HCT116 (cell line): ENCODE measurements around the gene RNF13. TPM values are rescaled to one million over a fixed set of nuclear protein-coding genes. Genes with fewer than 3 reads are reported as not detected.

Experiments
- ATAC-seq: fragments of 200-7000 bp; cut with Tn5 transposase; 2 replicates; pipeline ENCODE4 v1.9.1; 2020; ENCODE audit warnings: mild to moderate bottlenecking, moderate library complexity
- BruUV-seq: library from RNA; stranded (reverse); fragments of 400-500 nt; replicated peaks from 2 replicates; lab custom pipeline; 2021; lab: Mats Ljungman, UMichigan
- CTCF ChIA-PET: fragments of 300-600 bp; sonication (Branson Sonifier 250); formaldehyde crosslinking; loops from one replicate; lab custom pipeline; 2021; ENCODE audit warnings: antibody characterized with exemption; lab: Charles Lee
- POLR2A ChIA-PET: fragments of 300-600, 350-600 bp; sonication (Branson Sonifier 250); formaldehyde crosslinking; loops from one replicate; lab custom pipeline; 2021; ENCODE audit warnings: antibody characterized with exemption; lab: Charles Lee
- RAD21 ChIA-PET, 2 experiments: fragments of 300-600 bp; sonication (Branson Sonifier 250); formaldehyde crosslinking; loops; one replicate each; lab custom pipeline; 2023; ENCODE audit warnings: low total read pairs in 2 of 2; ENCODE audit not compliant: uncharacterized antibody in 2 of 2, unreplicated experiment in 2 of 2, low non-redundant PET in 1 of 2; lab: Charles Lee
- DNase-seq: peaks from one replicate; pipeline ENCODE4 v3.0.0-alpha.2; 2010; ENCODE audit warnings: low read depth, low spot score
- H2AFZ ChIP-seq: fragments of 200-600 bp; shearing (Covaris generic), sonication (generic); 2 replicates; pipeline ENCODE4 v1.6.1; 2017; ENCODE audit warnings: low read depth, mixed run types, mixed read lengths, antibody characterized with exemption, low read length; ENCODE audit not compliant: poor library complexity, severe bottlenecking
- H3K27ac ChIP-seq: 2 replicates; pipeline ENCODE4 v1.5.1; 2012; ENCODE audit warnings: low read depth, low read length
- H3K27me3 ChIP-seq: fragments of 200-600 bp; sonication (generic); 2 replicates; pipeline ENCODE4 v1.6.1; 2016; ENCODE audit warnings: mixed run types, low read length, mixed read lengths; ENCODE audit not compliant: insufficient read depth
- H3K36me3 ChIP-seq, 2 experiments: fragments of 200-500 bp in 1 of 2; fragments of 200-600 bp in 1 of 2; sonication (Bioruptor generic) in 1 of 2; sonication (generic) in 1 of 2; 2 replicates each; pipeline versions ENCODE4 v1.5.1 to v1.6.1; 2014 to 2016; ENCODE audit warnings: low read length in 2 of 2, inconsistent platforms in 1 of 2, mixed read lengths in 1 of 2, mixed run types in 1 of 2; ENCODE audit not compliant: insufficient read depth in 2 of 2, control insufficient read depth in 1 of 2
- H3K4me1 ChIP-seq, 2 experiments: fragments of 200-600 bp in 1 of 2; sonication (generic) in 1 of 2; 2 replicates each; pipeline versions ENCODE4 v1.5.1 to v1.6.1; 2012 to 2017; ENCODE audit warnings: low read length in 2 of 2, inconsistent platforms in 1 of 2, mild to moderate bottlenecking in 1 of 2, mixed read lengths in 1 of 2, mixed run types in 1 of 2, moderate library complexity in 1 of 2; ENCODE audit not compliant: insufficient read depth in 2 of 2, control insufficient read depth in 1 of 2
- H3K4me2 ChIP-seq: fragments of 200-600 bp; sonication (generic); 2 replicates; pipeline ENCODE4 v1.6.1; 2017; ENCODE audit warnings: mixed run types, low read length, mixed read lengths
- H3K4me3 ChIP-seq, 2 experiments: fragments of 200-600 bp in 1 of 2; sonication (generic) in 1 of 2; replicated peaks in 1 of 2; 2 replicates each; pipeline ENCODE4 v1.5.1; 2011 to 2016; ENCODE audit warnings: low read length in 2 of 2, control low read depth in 1 of 2, low read depth in 1 of 2, mild to moderate bottlenecking in 1 of 2, mixed read lengths in 1 of 2, mixed run types in 1 of 2
- H3K79me2 ChIP-seq: fragments of 200-600 bp; sonication (generic); 2 replicates; pipeline ENCODE4 v1.6.1; 2017; ENCODE audit warnings: mild to moderate bottlenecking, mixed run types, low read length, moderate library complexity, mixed read lengths; ENCODE audit not compliant: insufficient read depth
- H3K9ac ChIP-seq: fragments of 200-600 bp; sonication (generic); 2 replicates; pipeline ENCODE4 v1.6.1; 2016; ENCODE audit warnings: low read length, mixed read lengths
- H3K9me2 ChIP-seq: fragments of 200-600 bp; sonication (generic), shearing (Covaris generic); 2 replicates; pipeline ENCODE4 v1.6.1; 2017; ENCODE audit warnings: mixed run types, mild to moderate bottlenecking, moderate library complexity; ENCODE audit not compliant: insufficient read depth
- H3K9me3 ChIP-seq, 2 experiments: fragments of 200-500 bp in 1 of 2; fragments of 200-600 bp in 1 of 2; sonication (Bioruptor generic) in 1 of 2; sonication (generic) in 1 of 2; 2 replicates each; pipeline ENCODE4 v1.6.1; 2014 to 2017; ENCODE audit warnings: low read length in 2 of 2, mixed read lengths in 2 of 2, inconsistent platforms in 1 of 2, low read depth in 1 of 2, mild to moderate bottlenecking in 1 of 2, mixed run types in 1 of 2, moderate library complexity in 1 of 2; ENCODE audit not compliant: control insufficient read depth in 1 of 2, insufficient read depth in 1 of 2
- H4K20me1 ChIP-seq: fragments of 200-600 bp; sonication (generic), shearing (Covaris generic); 2 replicates; pipeline ENCODE4 v1.6.1; 2017; ENCODE audit warnings: mixed run types, mild to moderate bottlenecking, moderate library complexity; ENCODE audit not compliant: insufficient read depth
- ELF1 ChIP-seq: IDR thresholded peaks from 2 replicates; pipeline ENCODE4 v1.6.1; 2012; ENCODE audit warnings: low read depth, borderline replicate concordance
- EZH2 ChIP-seq: fragments of 200-600 bp; sonication (generic); IDR thresholded peaks from 2 replicates; pipeline ENCODE4 v1.6.1; 2017; ENCODE audit warnings: antibody characterized with exemption, mixed run types
- FOSL1 ChIP-seq: IDR thresholded peaks from 2 replicates; pipeline ENCODE4 v1.6.1; 2012; ENCODE audit warnings: low read depth
- SIN3A ChIP-seq: IDR thresholded peaks from 2 replicates; pipeline ENCODE4 v1.6.1; 2012; ENCODE audit warnings: low read depth
- TCF7L2 ChIP-seq: IDR thresholded peaks from 2 replicates; pipeline ENCODE4 v1.7.0; 2011; ENCODE audit warnings: borderline replicate concordance, inconsistent platforms; ENCODE audit not compliant: insufficient read depth, insufficient read length; ENCODE audit errors: extremely low read depth
- YY1 ChIP-seq: IDR thresholded peaks from 2 replicates; pipeline ENCODE4 v1.6.1; 2011; ENCODE audit warnings: low read length, low read depth, moderate library complexity, mild to moderate bottlenecking; ENCODE audit not compliant: insufficient replicate concordance; ENCODE audit errors: extremely low read depth
- ZNF274 ChIP-seq: fragments of 200-500 bp; sonication (Bioruptor generic); IDR thresholded peaks from 2 replicates; pipeline ENCODE4 v1.6.1; 2014; ENCODE audit warnings: mild to moderate bottlenecking, low read depth, low read length, inconsistent platforms
- intact Hi-C: fragments of 100-400 bp; cut with micrococcal nuclease; formaldehyde crosslinking; loops from 2 replicates; pipeline ENCODE4 v1.10.0; 2022
- total RNA-seq: library from RNA; stranded (reverse); gene quantifications from one replicate; pipeline ENCODE4 v1.2.1, GENCODE V29; 2021; ENCODE audit not compliant: unreplicated experiment
- TF ChIP-seq, protein P1 (sequence below), 3 experiments: fragments of 200-600 bp in 1 of 3; sonication (generic) in 1 of 3; IDR thresholded peaks in 2 of 3; conservative IDR thresholded peaks in 1 of 3; 2 replicates each; pipeline ENCODE4 v1.5.1; 2012 to 2017; ENCODE audit warnings: low read depth in 2 of 3, low read length in 2 of 3, antibody characterized with exemption in 1 of 3, borderline replicate concordance in 1 of 3, control low read depth in 1 of 3, mild to moderate bottlenecking in 1 of 3, mixed read lengths in 1 of 3, mixed run types in 1 of 3, moderate library complexity in 1 of 3; ENCODE audit not compliant: insufficient read depth in 1 of 3
- TF ChIP-seq, protein P2 (sequence below): IDR thresholded peaks from 2 replicates; pipeline ENCODE4 v1.6.1; 2011; ENCODE audit warnings: mild to moderate bottlenecking, low read length, moderate library complexity; ENCODE audit not compliant: insufficient replicate concordance; ENCODE audit errors: extremely low read depth

Gene RNF13
- total RNA-seq, 1 experiment from 2014 or later: 39.9 TPM

DNA sequence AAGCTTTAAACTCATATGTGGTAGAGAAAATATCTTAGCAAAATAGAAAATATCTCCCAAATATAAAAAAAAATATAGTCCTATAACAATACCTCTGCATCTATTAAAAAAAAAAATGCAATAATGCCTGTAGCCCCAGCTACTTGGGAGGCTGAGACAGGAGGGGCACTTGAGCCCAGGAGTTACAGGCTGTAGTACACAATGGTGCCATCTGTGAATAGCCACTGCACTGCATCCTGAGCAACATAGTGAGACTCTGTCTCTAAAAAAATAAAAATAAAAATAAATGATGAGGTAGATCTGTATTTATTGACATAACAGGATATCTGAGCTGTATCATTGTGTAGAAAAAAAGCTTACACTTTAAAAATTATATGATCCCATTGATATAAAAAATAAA, 87.3 kb downstream of the RNF13 start:
- H3K4me1 ChIP-seq: peaks cover 3 to 16% of the 10 kb centered on the region in 2 experiments; a peak in 2 of 4 replicates
- no peaks in the 10 kb centered on the region for H3K79me2 ChIP-seq
- POLR2A ChIA-PET: no interaction called here
- H3K4me3 ChIP-seq: no peak overlapping the region
- no peak overlapping the region for H3K4me2 ChIP-seq
- no peaks in the 10 kb centered on the region for H4K20me1 ChIP-seq
- RAD21 ChIA-PET: no interaction called here
- H3K27ac ChIP-seq: no peak overlapping the region
- H3K36me3 ChIP-seq: peaks cover 0 to 3% of the 10 kb centered on the region in 2 experiments; a peak in 1 of 4 replicates
- no peak overlapping the region for H2AFZ ChIP-seq
- DNase-seq: no peak
- BruUV-seq: no TSS peak
- ATAC-seq: no peak
- no peaks in the 10 kb centered on the region for H3K9me3 ChIP-seq
- no peak overlapping the region for H3K9ac ChIP-seq
- CTCF ChIA-PET: interaction anchor here (4.5 kb wide), 1 partner anchor 20 kb away, joined by 17 read pairs; no protein-coding TSS in a partner anchor
- H3K27me3 ChIP-seq: no peaks in the 10 kb centered on the region
- TF ChIP-seq ELF1 (no peak), TCF7L2 (no peak)
- no peaks in the 10 kb centered on the region for H3K9me2 ChIP-seq
- intact Hi-C loops: no loop called here

DNA sequence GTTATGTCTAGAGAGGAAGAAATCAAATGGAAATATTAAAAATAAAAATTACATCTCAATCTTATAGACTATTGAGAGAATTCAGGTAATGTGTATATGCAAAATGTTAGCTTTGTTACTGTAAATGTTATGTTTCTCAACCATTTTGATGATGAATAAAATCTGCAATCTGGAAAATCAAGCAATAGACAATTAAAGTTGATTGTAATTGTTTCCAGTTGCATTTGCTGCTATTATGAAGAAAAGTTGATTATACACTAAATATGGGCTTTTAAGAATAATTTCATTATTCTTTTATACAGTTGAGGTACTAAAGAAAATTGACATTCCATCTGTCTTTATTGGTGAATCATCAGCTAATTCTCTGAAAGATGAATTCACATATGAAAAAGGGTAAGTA, 88.8 kb downstream of the RNF13 start:
- TF ChIP-seq EZH2 (no peak), YY1 (no peak), ELF1 (no peak), SIN3A (no peak), ZNF274 (no peak), FOSL1 (no peak)
- TF ChIP-seq, protein P1, sequence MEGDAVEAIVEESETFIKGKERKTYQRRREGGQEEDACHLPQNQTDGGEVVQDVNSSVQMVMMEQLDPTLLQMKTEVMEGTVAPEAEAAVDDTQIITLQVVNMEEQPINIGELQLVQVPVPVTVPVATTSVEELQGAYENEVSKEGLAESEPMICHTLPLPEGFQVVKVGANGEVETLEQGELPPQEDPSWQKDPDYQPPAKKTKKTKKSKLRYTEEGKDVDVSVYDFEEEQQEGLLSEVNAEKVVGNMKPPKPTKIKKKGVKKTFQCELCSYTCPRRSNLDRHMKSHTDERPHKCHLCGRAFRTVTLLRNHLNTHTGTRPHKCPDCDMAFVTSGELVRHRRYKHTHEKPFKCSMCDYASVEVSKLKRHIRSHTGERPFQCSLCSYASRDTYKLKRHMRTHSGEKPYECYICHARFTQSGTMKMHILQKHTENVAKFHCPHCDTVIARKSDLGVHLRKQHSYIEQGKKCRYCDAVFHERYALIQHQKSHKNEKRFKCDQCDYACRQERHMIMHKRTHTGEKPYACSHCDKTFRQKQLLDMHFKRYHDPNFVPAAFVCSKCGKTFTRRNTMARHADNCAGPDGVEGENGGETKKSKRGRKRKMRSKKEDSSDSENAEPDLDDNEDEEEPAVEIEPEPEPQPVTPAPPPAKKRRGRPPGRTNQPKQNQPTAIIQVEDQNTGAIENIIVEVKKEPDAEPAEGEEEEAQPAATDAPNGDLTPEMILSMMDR (IDR thresholded peaks at IDR 0.05 in 2 of 3, conservative IDR thresholded peaks at IDR 0.05 in 1 of 3; ENCODE audit: borderline replicate concordance in 1 of 3, insufficient read depth in 1 of 3, low read depth in 2 of 3, low read length in 2 of 3): no peak
- TF ChIP-seq, protein P2, sequence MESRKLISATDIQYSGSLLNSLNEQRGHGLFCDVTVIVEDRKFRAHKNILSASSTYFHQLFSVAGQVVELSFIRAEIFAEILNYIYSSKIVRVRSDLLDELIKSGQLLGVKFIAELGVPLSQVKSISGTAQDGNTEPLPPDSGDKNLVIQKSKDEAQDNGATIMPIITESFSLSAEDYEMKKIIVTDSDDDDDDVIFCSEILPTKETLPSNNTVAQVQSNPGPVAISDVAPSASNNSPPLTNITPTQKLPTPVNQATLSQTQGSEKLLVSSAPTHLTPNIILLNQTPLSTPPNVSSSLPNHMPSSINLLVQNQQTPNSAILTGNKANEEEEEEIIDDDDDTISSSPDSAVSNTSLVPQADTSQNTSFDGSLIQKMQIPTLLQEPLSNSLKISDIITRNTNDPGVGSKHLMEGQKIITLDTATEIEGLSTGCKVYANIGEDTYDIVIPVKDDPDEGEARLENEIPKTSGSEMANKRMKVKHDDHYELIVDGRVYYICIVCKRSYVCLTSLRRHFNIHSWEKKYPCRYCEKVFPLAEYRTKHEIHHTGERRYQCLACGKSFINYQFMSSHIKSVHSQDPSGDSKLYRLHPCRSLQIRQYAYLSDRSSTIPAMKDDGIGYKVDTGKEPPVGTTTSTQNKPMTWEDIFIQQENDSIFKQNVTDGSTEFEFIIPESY: no peak
- BruUV-seq: no TSS peak
- intact Hi-C loops: no loop called here
- ChIA-PET POLR2A (no interaction called here), RAD21 (no interaction called here), CTCF (interaction anchor here (4.5 kb wide), 1 partner anchor 22 kb away, joined by 17 read pairs; no protein-coding TSS in a partner anchor)
- H3K27me3 ChIP-seq: no peaks in the 10 kb centered on the region
- H3K4me2 ChIP-seq: no peak overlapping the region
- DNase-seq: no peak
- H3K4me3 ChIP-seq: no peak overlapping the region
- no peak overlapping the region for H3K9ac ChIP-seq
- no peaks in the 10 kb centered on the region for H3K9me2 ChIP-seq
- H3K79me2 ChIP-seq: no peaks in the 10 kb centered on the region
- peaks cover 0 to 3% of the 10 kb centered on the region in 2 experiments; a peak in 1 of 4 replicates for H3K36me3 ChIP-seq
- H3K27ac ChIP-seq: no peak overlapping the region
- ATAC-seq: no peak
- no peaks in the 10 kb centered on the region for H3K9me3 ChIP-seq
- no peaks in the 10 kb centered on the region for H4K20me1 ChIP-seq
- H3K4me1 ChIP-seq: peaks cover 3 to 16% of the 10 kb centered on the region in 2 experiments; a peak in 2 of 4 replicates
- H2AFZ ChIP-seq: no peak overlapping the region
